GM18505 (cell line): Measurements from ENCODE around the gene NAP1L4.
A peak's percentile ranks its signal among the peaks of the same experiment; 100 is the strongest.
"Not testable (repeated sequence)": the region's sequence is repeated elsewhere in the genome, so short reads cannot be mapped to it uniquely, and the experiment has no call there.

Experiments
- ATAC-seq: cut with Tn5 transposase; IDR thresholded peaks from one replicate; pipeline ENCODE4 v1.9.1; 2021; ENCODE audit not compliant: unreplicated experiment
- POLR2A ChIP-seq: IDR thresholded peaks from 4 replicates; pipeline ENCODE4 v1.6.1; 2011; ENCODE audit warnings: borderline replicate concordance; ENCODE audit not compliant: insufficient read depth, insufficient read length; ENCODE audit errors: extremely low read depth

The NAP1L4 gene

DNA sequence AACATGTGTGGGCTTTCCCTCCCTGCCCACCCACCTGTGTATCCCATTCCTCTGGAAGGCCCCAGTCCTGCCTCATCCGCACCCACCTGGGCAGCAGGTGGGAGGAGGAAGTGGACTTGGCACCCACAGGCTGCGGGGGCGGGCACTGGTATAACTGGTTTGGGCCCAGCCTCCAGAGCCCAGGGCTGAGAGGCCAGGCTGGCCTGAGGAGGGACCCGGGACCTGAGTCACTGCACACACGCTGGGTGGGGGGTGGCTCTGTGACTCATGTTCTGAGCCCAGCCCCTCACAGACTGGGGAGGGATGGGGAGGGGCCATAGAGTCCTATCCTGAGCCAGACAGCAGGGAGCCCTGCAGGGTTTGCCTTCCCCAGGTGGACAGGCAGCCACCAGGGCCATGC lies 79.6 kb downstream of the NAP1L4 start:
- no peak for ATAC-seq
- no peak for TF ChIP-seq POLR2A

DNA sequence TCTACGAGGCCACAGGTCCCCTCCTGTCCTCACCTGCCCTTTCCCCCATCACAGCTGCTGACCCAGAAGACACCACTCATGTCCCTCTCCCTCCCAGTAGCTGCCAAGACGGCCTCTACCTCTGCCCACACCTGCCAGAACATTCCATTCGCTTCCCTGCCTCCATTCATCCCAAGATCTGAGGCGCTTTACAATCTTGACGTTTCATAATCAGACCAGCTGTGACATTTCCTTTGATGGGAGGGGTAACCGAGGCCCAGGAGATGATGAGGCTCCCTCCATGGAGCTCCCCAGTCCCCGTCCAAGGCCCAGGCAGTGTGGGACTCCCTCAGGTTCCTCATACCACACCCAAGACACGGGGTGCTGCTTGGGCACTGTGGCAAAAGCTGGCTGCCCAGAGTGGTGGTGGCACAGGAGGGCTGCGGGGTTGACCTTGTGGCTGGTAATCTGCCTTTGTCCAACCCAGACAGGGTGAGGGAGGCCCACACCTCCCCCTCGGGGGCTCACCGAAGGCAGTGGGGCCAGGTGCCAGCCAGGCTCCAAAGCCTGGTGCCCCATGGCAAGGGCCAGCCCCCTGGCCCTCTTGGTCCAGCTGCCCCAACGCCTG lies 80.2 kb downstream of the NAP1L4 start:
- no peak for TF ChIP-seq POLR2A

DNA sequence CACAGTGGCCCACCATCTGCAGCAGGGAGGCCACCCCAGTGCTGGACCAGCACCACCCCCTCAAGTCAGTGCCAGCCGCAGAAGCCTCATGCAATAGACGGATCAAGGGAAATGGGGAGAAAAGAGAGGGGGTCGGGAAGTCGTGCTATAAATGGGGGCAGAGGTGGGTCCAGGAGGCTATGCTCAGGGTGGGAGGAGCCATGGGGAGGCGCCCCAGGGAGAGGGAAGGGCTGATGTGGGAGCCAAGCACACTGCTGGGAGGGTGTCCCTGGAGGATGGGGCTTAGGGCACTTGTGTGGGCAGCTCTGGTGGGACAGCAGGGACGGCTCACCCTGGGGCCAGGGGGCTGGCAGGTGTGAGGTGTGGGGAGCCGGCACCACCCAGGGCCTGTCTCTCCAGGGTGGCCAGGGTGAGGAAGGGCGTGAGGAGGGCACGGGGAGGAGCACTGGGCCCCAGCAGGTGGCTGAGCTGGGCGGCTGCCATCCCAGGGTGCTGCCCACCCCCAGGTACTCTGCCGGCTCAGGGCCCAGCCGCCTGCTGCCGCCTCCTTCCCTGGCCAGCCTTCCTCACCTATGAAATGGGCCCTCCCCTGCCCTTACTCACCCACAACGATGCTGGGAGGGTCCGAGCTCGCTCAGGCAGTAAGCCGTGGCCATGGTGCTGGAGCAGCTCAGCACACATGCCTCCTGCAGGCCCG lies 80.9 kb downstream of the NAP1L4 start:
- TF ChIP-seq POLR2A, result no peak
- ATAC-seq, result no peak

More for the DNA sequence above, 80.2 kb downstream of the NAP1L4 start:
- ATAC-seq, result no peak

DNA sequence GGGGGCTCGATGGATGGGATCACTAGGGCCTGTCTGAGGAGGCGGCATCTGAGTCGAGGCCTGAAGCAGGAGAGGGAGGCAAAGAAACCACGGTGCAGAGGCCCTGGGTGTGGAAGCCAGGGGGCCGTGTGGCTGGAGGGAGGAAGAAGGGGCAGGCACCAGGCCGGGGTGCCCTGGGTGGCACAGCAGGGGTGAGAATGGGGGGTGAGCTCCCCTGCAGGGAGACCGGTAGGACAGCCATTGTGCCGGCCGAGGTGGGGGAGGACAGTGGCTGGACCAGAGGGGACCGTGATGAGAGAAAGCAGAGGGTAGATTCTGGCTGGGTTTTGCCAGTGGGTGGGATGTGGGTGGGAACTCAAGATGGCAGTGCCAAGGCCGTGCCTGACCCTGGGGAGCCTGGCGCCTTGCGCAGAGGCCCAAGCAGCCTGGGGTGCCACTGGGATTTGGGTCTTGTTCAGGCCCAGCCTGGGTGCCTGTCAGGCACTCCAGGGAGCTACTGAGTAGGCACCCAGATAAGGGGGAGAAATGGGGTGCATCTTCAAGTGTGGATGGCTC lies 81.7 kb downstream of the NAP1L4 start:
- no peak for TF ChIP-seq POLR2A
- ATAC-seq, result no peak

DNA sequence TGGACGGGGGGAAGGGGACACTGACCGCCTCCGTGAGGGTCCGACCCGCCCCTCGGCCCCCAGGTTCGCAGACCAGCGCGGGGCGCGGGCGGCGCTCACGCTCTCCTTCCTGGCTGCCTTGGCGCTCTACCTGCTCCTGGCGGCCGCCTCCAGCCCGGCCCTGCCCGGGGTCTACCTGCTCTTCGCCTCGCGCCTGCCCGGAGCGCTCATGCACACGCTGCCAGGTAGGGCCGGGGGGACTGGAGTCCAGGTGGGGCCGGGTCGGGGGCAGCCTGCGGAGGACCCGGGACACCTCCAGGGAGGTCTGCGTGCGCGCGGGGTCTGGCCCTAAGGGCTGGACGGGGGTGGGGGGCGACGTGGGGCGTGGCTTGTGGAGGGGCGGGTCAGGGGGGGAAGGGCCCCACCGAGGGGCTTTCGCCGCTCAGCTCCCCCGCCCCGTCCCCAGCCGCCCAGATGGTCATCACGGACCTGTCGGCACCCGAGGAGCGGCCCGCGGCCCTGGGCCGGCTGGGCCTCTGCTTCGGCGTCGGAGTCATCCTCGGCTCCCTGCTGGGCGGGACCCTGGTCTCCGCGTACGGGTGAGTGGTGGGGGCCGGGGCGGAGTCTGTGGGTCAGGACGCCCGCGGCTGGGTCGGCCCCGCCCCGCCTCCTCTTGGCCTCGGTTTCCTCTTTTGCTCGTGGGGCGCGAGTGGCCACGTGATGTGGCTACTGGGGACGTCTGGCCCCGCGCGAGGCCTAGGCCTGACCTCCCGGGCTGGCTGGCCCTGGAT lies 82.8 kb downstream of the NAP1L4 start:
- no peak for ATAC-seq
- TF ChIP-seq POLR2A, result no peak

DNA sequence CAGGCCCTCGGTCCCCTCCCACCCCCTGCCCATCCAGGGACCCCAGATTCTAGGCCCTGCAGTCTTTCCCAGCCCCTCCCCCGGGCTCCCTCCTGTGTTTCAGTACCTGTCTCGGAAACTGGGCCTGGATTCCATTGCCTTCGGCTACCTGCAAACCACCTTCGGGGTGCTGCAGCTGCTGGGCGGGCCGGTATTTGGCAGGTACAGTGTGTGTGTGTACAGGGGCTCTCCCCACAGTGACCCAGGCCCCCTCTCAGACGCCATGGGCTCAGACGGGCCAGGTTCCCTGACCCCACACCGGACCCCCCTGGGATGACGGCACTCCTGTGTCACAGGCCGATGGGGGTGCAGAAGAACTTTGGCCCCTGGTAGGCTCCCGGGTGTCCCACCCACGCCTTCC lies 84.0 kb downstream of the NAP1L4 start:
- ATAC-seq, result no peak
- TF ChIP-seq POLR2A, result no peak

DNA sequence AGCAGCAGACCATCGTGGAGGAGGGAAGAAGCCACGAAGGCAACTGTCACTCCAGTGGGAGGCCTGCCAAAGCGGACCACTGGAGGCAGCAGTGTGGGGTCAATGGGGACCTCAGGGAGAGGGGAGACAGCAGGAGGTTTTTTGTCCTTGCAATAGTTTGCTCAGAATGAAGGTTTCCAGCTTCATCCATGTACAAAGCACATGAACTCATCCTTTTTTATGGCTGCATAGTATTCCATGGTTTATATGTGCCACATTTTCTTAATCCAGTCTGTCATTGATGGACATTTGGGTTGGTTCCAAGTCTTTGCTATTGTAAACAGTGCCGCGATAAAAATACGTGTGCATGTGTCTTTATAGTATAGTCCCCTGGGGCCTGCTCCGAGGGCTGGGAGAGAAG lies 86.8 kb downstream of the NAP1L4 start:
- ATAC-seq, result not testable (repeated sequence)

DNA sequence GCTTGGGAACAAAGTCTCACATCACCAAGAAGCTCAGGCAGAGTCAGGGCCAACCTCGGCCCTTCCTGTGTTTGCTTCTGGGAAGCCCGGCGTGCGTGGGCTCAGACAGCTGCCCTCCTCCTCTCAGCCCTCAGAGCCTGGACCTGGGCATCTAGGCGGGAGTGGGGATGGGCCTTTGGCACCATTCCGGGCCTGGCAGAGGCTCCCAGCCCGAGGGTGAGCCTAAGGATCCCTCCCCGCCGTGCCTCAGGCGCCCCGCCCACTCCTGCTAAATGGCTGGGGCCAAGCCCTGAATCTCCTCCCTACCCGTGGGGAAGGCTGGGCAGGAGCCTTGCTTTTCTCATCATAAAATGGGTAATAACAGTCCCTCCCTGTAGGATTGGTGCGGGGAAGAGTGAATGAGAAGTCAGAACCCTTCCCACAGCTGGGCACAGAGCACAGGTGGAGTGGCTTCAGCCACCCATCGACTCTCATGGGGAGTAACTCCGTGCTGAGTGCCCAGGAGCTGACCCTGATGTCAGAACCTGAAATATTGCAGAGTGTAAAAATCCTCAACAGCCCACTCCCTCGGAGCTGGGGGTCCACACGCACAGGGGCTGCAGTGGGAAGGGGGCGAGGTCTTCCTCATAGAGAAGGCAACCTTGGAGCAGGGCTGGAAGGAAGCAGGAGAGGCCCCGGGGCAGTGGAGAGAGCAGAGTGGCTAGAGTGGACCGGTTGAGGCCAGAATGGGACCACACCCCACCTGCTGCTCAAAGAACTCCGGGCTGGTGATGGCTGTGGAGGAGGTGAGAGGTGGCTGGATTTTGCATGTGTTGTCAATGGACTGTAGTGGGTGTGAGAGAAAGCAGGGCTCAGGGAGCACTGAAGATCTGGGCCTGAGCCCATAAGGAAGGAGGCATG lies 87.7 kb downstream of the NAP1L4 start:
- no peak for TF ChIP-seq POLR2A
- no peak for ATAC-seq

DNA sequence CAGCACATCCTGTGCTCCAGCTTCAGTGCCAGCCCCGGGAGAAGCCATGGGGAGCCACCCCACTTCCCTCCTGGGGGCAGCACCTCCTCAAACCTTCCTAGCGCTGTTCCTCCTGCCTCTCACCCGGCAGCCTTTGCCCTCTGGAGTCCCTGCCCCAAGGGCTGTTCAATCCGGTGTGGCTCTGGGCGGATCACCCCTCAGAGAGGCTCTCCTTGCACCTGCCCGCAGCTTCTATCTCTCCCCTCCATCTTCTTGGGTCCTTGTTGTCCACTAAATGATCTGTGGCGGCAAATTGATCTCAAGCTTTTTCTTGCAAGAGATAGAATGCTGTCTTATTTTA lies 88.5 kb downstream of the NAP1L4 start:
- TF ChIP-seq POLR2A, result no peak
- no peak for ATAC-seq

DNA sequence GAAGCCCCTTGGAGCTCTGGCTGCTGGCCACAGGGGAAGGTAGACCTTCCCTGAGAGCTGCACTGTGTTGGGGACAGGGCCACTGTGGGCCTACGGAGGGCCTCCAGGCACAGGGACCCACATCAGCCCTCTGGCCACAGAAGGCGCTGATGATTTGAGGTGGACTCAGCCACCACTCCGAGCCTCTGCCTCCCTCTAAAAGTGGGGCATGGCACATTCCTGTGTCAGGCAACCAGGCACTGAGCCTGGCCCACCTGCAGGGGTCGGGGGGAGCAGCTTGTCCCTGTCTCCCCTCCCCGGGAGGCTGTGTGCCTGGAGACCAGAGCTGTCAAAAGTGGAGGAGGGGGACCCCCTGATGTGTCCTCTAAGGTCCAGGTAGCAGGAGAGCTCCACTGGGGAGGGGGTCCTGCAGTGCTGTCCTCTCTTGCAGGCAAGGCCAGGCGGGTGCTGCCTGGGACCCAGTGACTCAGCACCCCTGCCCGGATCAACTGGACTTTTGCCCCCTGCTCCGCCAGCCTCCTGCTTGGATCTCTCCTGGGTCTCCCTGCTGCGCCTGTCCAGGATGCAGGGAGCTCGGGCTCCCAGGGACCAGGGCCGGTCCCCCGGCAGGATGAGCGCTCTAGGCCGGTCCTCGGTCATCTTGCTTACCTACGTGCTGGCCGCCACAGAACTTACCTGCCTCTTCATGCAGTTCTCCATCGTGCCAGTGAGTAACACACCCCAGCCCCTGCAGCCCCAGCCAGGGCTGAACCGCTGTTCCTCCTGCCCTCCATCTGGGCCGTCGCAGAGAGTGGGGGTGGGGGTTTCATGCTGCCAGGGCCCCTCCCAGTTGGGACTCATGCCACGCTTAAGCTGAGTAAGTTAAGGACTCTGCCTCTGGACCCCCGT lies 89.1 kb downstream of the NAP1L4 start:
- ATAC-seq, result no peak
- no peak for TF ChIP-seq POLR2A

DNA sequence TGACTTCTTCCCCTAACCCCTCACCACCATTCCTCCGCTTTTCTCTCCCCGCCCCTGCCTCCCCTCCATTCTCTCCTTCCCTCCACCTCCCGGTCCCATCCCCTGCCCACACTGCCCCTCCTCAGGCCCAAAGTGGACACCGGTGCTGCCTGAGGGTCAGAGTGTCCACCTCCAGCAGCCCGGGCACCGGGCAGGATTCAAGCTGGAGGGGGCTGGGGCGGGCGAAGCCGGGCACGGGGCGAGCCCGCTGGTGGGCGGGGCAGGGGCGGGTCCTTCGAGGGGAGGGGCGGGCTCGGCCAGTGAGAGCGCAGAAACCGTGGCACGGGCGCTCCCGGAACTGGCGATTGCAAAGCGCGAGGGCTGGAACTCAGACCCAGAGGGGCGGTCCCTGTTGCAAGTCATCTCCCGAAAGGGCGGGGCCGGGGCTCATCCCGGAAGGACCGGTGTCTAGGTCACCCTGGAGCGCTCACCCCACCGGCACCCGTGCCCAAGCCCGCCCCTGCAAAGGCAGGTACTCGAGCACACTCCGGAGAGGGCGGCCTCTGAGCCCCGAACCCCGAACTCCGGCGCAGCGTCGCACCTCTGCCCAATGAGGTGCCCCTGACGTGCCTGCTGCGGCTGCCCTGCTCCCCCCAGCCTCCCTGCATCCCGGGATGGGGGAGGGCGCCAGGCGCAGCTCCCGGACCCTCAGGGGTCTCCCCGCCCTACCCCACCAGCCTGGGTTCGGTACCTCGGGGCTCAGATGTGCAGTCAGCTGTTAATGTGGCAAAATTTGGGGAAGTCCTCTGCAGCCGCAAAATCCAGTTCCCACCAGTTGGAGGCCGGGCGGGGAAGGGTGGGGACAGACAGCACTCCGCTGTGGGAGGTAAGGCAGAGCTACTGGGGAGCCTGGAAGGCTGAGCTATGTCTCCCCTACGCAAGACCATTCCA lies 90.0 kb downstream of the NAP1L4 start:
- peak; percentile 73 for TF ChIP-seq POLR2A
- ATAC-seq, result peak; percentile 88
